Activated CD4-positive, alpha-beta T cell treated with anti-CD3 and anti-CD28 coated beads, Interleukin-10, Interleukin-2, amounts not matched to agents 100 ng/mL and 50 ng/mL, durations not matched to agents 16 hours and 8 hours (primary cell): ENCODE measurements around the gene RTL9.
A peak's percentile ranks its signal among the peaks of the same experiment; 100 is the strongest.

Experiments used
- DNase-seq: peaks from one replicate; pipeline ENCODE4 v3.0.0-alpha.2; 2020

The RTL9 gene

GRCh38 chrX:110407910-110408545 lies 49.4 kb downstream of the RTL9 start:
- peak; percentile 71 for DNase-seq
